Tibial nerve (tissue), 4 donors: ENCODE data around the gene EN2. TPM values are rescaled to one million over a fixed set of nuclear protein-coding genes. Genes with fewer than 3 reads are reported as not detected.

Source experiments
- DNase-seq, 2 donors: peaks; one replicate each; pipeline ENCODE4 v3.0.0-alpha.2; 2019; ENCODE audit warnings: low spot score in 2 of 2
- H3K27ac ChIP-seq, 4 donors: fragments of 200-600 bp; sonication (generic) in 3 of 4; one replicate each; pipeline ENCODE4 v1.5.1; 2017 to 2019; ENCODE audit warnings: mild to moderate bottlenecking in 1 of 4
- H3K27me3 ChIP-seq, 2 donors: fragments of 200-600 bp; sonication (generic) in 1 of 2; one replicate each; pipeline versions ENCODE4 v1.5.1 to v1.6.0; 2017 to 2019
- H3K36me3 ChIP-seq, 3 donors: fragments of 200-600 bp; sonication (generic); one replicate each; pipeline ENCODE4 v1.5.1; 2018 to 2019
- H3K4me1 ChIP-seq, 4 donors: fragments of 200-600 bp; sonication (generic) in 3 of 4; one replicate each; pipeline ENCODE4 v1.5.1; 2017 to 2019
- H3K4me3 ChIP-seq, 4 donors: fragments of 200-600 bp; sonication (generic) in 3 of 4; one replicate each; pipeline ENCODE4 v1.5.1; 2017 to 2019; ENCODE audit warnings: mild to moderate bottlenecking in 1 of 4, moderate library complexity in 1 of 4
- H3K9me3 ChIP-seq, 4 donors: fragments of 200-600 bp; sonication (generic) in 3 of 4; one replicate each; pipeline ENCODE4 v1.5.1; 2017 to 2019
- EP300 ChIP-seq, 2 donors: sonication (generic); formaldehyde crosslinking; IDR thresholded peaks; one replicate each; pipeline ENCODE4 v1.6.1; 2017; ENCODE audit warnings: antibody characterized with exemption in 2 of 2, mild to moderate bottlenecking in 1 of 2
- POLR2A ChIP-seq, 2 donors: fragments of 450-650 bp; IDR thresholded peaks; one replicate each; pipeline ENCODE4 v1.6.1; 2017; ENCODE audit warnings: antibody characterized with exemption in 2 of 2, mild to moderate bottlenecking in 2 of 2, moderate library complexity in 2 of 2
- WGBS, 2 donors: methylation state at CpG; one replicate each; pipeline ENCODE4 v1.1.5; 2018; 5-methylcytosine and 5-hydroxymethylcytosine counted together
- total RNA-seq, 4 donors: library from RNA; depleted of rRNA; stranded (reverse); fragments of >200 nt; gene quantifications; one replicate each; pipeline ENCODE4 v1.1.0, GENCODE V29; 2016
- TF ChIP-seq, protein P1 (sequence below), 5 experiments: fragments of 200-600 bp in 3 of 5; fragments of 450-650 bp in 2 of 5; sonication (generic) in 3 of 5; IDR thresholded peaks; one replicate each; pipeline ENCODE4 v1.5.1; 2016 to 2019; ENCODE audit warnings: antibody characterized with exemption in 5 of 5, mild to moderate bottlenecking in 3 of 5, moderate library complexity in 2 of 5

Gene EN2
- total RNA-seq, 4 donors from 2014 or later = under 0.01 to 0.98 TPM; not detected in 2

DNA sequence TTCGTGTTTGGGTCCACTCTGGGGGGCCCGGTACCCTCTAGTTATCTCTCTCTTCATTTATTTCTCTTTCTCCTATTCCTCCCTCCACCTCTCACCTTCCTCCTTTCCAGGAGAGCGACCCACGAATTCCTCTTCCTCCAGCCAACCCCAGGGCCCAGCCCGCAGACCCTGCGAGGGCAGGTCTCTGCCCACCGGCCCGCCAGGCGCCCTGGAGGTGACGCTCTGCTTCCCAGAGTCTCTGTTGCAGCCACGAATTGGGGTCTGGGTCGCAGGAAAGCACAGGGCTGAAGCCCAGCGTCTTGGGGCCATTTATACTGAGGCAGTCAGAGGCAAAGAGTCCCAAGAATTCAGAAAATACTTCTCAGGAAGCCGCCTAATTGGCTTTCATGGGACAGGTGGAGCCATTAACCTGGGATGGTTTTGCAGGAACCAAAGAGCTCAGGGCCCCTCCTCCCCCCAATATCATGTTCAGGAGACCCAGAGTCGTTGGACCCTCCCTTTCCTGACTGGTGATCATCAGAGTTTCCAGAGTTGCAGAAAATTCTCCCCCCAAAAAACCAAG, 2.7 kb upstream of the EN2 start:
- no peak for DNase-seq
- peaks cover 0 to 92% of the 10 kb centered on the region in 2 donors for H3K27me3 ChIP-seq
- no peak overlapping the region for H3K27ac ChIP-seq
- H3K4me1 ChIP-seq = peaks cover 0 to 69% (median 27%) of the 10 kb centered on the region in 4 donors
- H3K4me3 ChIP-seq = no peak overlapping the region
- no peaks in the 10 kb centered on the region for H3K9me3 ChIP-seq
- WGBS, 2 donors = 3 to 7% methylated on average over 14 to 15 of the region's 15 CpGs
- H3K36me3 ChIP-seq = no peaks in the 10 kb centered on the region
- TF ChIP-seq EP300 (IDR thresholded peaks at IDR 0.05) (no peak), POLR2A (IDR thresholded peaks at IDR 0.05) (no peak)
- TF ChIP-seq, protein P1, sequence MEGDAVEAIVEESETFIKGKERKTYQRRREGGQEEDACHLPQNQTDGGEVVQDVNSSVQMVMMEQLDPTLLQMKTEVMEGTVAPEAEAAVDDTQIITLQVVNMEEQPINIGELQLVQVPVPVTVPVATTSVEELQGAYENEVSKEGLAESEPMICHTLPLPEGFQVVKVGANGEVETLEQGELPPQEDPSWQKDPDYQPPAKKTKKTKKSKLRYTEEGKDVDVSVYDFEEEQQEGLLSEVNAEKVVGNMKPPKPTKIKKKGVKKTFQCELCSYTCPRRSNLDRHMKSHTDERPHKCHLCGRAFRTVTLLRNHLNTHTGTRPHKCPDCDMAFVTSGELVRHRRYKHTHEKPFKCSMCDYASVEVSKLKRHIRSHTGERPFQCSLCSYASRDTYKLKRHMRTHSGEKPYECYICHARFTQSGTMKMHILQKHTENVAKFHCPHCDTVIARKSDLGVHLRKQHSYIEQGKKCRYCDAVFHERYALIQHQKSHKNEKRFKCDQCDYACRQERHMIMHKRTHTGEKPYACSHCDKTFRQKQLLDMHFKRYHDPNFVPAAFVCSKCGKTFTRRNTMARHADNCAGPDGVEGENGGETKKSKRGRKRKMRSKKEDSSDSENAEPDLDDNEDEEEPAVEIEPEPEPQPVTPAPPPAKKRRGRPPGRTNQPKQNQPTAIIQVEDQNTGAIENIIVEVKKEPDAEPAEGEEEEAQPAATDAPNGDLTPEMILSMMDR (IDR thresholded peaks at IDR 0.05) = no peak

- DNase-seq = no peak
- Histone ChIP-seq H3K4me1 (peaks cover 0 to 63% (median 25%) of the 10 kb centered on the region in 4 donors), H3K27me3 (peaks cover 0 to 92% of the 10 kb centered on the region in 2 donors), H3K4me3 (peak overlapping the region in 1 of 4 donors; percentile 51), H3K36me3 (no peaks in the 10 kb centered on the region), H3K27ac (no peak overlapping the region), H3K9me3 (no peaks in the 10 kb centered on the region)
- WGBS, 2 donors = 5 to 7% methylated on average over 21 to 27 of the region's 27 CpGs
- no peak for TF ChIP-seq POLR2A (IDR thresholded peaks at IDR 0.05)
- TF ChIP-seq EP300 (IDR thresholded peaks at IDR 0.05) = no peak
- TF ChIP-seq, protein P1 (IDR thresholded peaks at IDR 0.05) = no peak
Measured at GRCh38 chr7:155455776-155456737, 1.9 kb upstream of the EN2 start.

GRCh38 chr7:155456738-155457543, 988 bp upstream of the EN2 start:
- Histone ChIP-seq H3K27me3 (peaks cover 0 to 92% of the 10 kb centered on the region in 2 donors), H3K36me3 (no peaks in the 10 kb centered on the region), H3K9me3 (no peaks in the 10 kb centered on the region), H3K27ac (no peak overlapping the region), H3K4me3 (peak overlapping the region; percentile 21 to 51 (median 34)), H3K4me1 (peaks cover 0 to 58% (median 25%) of the 10 kb centered on the region in 4 donors)
- WGBS, 2 donors = 3% methylated on average over 57 to 61 of the region's 69 CpGs
- DNase-seq = peak; percentile 35 to 42
- TF ChIP-seq, protein P1 (IDR thresholded peaks at IDR 0.05) = no peak
- peak in 1 of 2 donors; percentile 9 for TF ChIP-seq EP300 (IDR thresholded peaks at IDR 0.05)

DNA sequence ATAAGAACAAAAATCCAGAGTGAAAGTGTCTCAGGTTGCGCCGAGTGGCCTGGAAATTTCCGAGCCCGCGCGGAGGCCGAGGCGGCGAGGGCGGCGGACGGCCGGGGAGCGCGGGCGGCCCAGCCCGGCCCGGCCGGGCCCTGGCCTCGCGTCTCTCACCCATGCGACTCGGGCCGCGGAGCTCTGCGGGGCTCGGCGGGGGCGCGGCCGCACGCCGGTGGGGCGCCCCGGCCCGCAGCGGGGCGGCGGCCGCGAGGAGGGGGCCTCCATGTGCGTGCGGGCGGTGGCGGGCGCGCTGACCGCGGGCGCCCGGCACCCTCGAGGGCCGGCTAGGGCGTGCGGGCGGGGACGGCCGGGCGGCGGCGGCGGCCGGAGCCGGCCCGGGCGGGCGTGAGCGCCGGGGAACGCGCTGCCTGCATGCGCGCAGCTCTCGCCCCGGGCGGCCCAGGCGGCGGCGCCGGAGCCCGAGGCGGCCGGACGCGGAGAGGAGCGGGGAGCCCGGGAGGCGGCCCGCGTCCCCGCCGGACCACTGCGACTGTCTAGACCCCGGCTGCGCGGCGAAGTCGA, 302 bp upstream of the EN2 start:
- no peak for TF ChIP-seq POLR2A (IDR thresholded peaks at IDR 0.05)
- TF ChIP-seq, protein P1 (IDR thresholded peaks at IDR 0.05) = no peak
- TF ChIP-seq EP300 (IDR thresholded peaks at IDR 0.05) = no peak
- Histone ChIP-seq H3K27ac (no peak overlapping the region), H3K27me3 (peaks cover 0 to 92% of the 10 kb centered on the region in 2 donors), H3K9me3 (no peaks in the 10 kb centered on the region), H3K4me3 (peak overlapping the region; percentile 21 to 51 (median 34)), H3K4me1 (peaks cover 0 to 58% (median 25%) of the 10 kb centered on the region in 4 donors), H3K36me3 (no peaks in the 10 kb centered on the region)
- no peak for DNase-seq
- WGBS, 2 donors = 7 to 8% methylated on average over 18 to 19 of the region's 98 CpGs
